ENCODE measurements around the gene PDE4A. TPM values are rescaled to one million over a fixed set of nuclear protein-coding genes. Genes with fewer than 3 reads are reported as not detected.

Gene PDE4A
- polyA plus RNA-seq, 3 donors, result 4.7 to 14.8 (median 5.8) TPM

Other genes with a start within 250 kb of the PDE4A start
- 10 to 100 TPM; 17.6 to 72.5 (median 19.0) TPM for gene DNMT1, start 225.6 kb upstream of the PDE4A start, polyA plus RNA-seq
- 1 to 10 TPM in 1 of 3 donors, under 1 TPM in 2; 0.40 to 2.0 (median 0.55) TPM for gene S1PR2, start 189.2 kb upstream of the PDE4A start, polyA plus RNA-seq
- 10 to 100 TPM; 20.4 to 40.2 (median 22.7) TPM for gene MRPL4, start 168.3 kb upstream of the PDE4A start, polyA plus RNA-seq
- gene ICAM1, start 149.4 kb upstream of the PDE4A start, polyA plus RNA-seq, result 100 to 1,000 TPM in 1 of 3 donors, 10 to 100 TPM in 2; 21.6 to 118 (median 40.8) TPM
- gene ICAM4, start 133.6 kb upstream of the PDE4A start, polyA plus RNA-seq, result 10 to 100 TPM in 2 of 3 donors, 1 to 10 TPM in 1; 5.5 to 17.3 (median 11.2) TPM
- 1 to 10 TPM in 1 of 3 donors, under 1 TPM in 1, not detected in 1; 0.21 to 2.1 TPM for gene ICAM5, start 130.6 kb upstream of the PDE4A start, polyA plus RNA-seq
- gene ZGLP1, start 110.7 kb upstream of the PDE4A start, polyA plus RNA-seq, result 10 to 100 TPM in 1 of 3 donors, 1 to 10 TPM in 2; 3.5 to 11.7 (median 9.4) TPM
- 1 to 10 TPM; 5.5 to 6.8 (median 6.7) TPM for gene FDX2, start 104.5 kb upstream of the PDE4A start, polyA plus RNA-seq
- 10 to 100 TPM in 1 of 3 donors, 1 to 10 TPM in 2; 6.0 to 20.7 (median 9.0) TPM for gene RAVER1, start 87.0 kb upstream of the PDE4A start, polyA plus RNA-seq
- gene ICAM3, start 80.9 kb upstream of the PDE4A start, polyA plus RNA-seq, result 100 to 1,000 TPM; 189 to 234 (median 198) TPM
- 100 to 1,000 TPM in 2 of 3 donors, 10 to 100 TPM in 1; 82.9 to 441 (median 113) TPM for gene TYK2, start 40.0 kb upstream of the PDE4A start, polyA plus RNA-seq
- gene CDC37, start 17.0 kb upstream of the PDE4A start, polyA plus RNA-seq, result 100 to 1,000 TPM in 1 of 3 donors, 10 to 100 TPM in 2; 49.3 to 575 (median 54.9) TPM
- 10 to 100 TPM; 26.0 to 32.6 (median 26.1) TPM for gene KEAP1, start 82.8 kb downstream of the PDE4A start, polyA plus RNA-seq
- gene S1PR5, start 96.9 kb downstream of the PDE4A start, polyA plus RNA-seq, result under 1 TPM in 2 of 3 donors, not detected in 1; 0.18 to 0.46 TPM
- 10 to 100 TPM; 10.7 to 52.8 (median 11.9) TPM for gene ATG4D, start 123.4 kb downstream of the PDE4A start, polyA plus RNA-seq
- 10 to 100 TPM in 1 of 3 donors, 1 to 10 TPM in 2; 3.9 to 21.0 (median 6.1) TPM for gene KRI1, start 145.5 kb downstream of the PDE4A start, polyA plus RNA-seq
- 100 to 1,000 TPM; 115 to 166 (median 130) TPM for gene CDKN2D, start 148.4 kb downstream of the PDE4A start, polyA plus RNA-seq
- gene AP1M2, start 166.8 kb downstream of the PDE4A start, polyA plus RNA-seq, result under 1 TPM in 1 of 3 donors, not detected in 2; 0.36 TPM
- 10 to 100 TPM; 43.5 to 95.9 (median 69.4) TPM for gene SLC44A2, start 205.0 kb downstream of the PDE4A start, polyA plus RNA-seq
- 100 to 1,000 TPM in 1 of 3 donors, 10 to 100 TPM in 2; 34.4 to 189 (median 48.1) TPM for gene ILF3, start 233.8 kb downstream of the PDE4A start, polyA plus RNA-seq